ENCODE measurements around the gene ATP2B2.

- TF ChIP-seq MAX (IDR thresholded peaks at IDR 0.05), result no peak
- no peak for TF ChIP-seq JUND (IDR thresholded peaks at IDR 0.05)
- TF ChIP-seq CTCF (IDR thresholded peaks at IDR 0.05 in 2 of 3, conservative IDR thresholded peaks at IDR 0.05 in 1 of 3; ENCODE audit: borderline replicate concordance in 1 of 3, insufficient read depth in 1 of 3, low read depth in 2 of 3, low read length in 2 of 3), result no peak
- TF ChIP-seq REST (IDR thresholded peaks at IDR 0.05; ENCODE audit: low read depth), result no peak
- no peak for TF ChIP-seq EGR1 (IDR thresholded peaks at IDR 0.05; ENCODE audit: low read depth)
- TF ChIP-seq SIN3A (IDR thresholded peaks at IDR 0.05; ENCODE audit: low read depth), result no peak
- no peak for TF ChIP-seq TCF7L2 (IDR thresholded peaks at IDR 0.05; ENCODE audit: borderline replicate concordance, extremely low read depth, insufficient read depth, insufficient read length)
- no peak for TF ChIP-seq CBX3 (IDR thresholded peaks at IDR 0.05; ENCODE audit: low read depth)
- no peak for TF ChIP-seq POLR2A (IDR thresholded peaks at IDR 0.05; ENCODE audit: borderline replicate concordance, extremely low read depth, insufficient read depth, insufficient read length)
- TF ChIP-seq POLR2AphosphoS5 (IDR thresholded peaks at IDR 0.05; ENCODE audit: low read depth, low read length), result no peak
- no peak for TF ChIP-seq YY1 (IDR thresholded peaks at IDR 0.05; ENCODE audit: extremely low read depth, insufficient replicate concordance, low read depth, low read length)
- TF ChIP-seq EZH2 (IDR thresholded peaks at IDR 0.05), result no peak
- TF ChIP-seq CEBPB (IDR thresholded peaks at IDR 0.05; ENCODE audit: low read depth), result no peak
Observed at GRCh38 chr3:10303105-10303504, 202.3 kb downstream of the ATP2B2 start.

Data from HCT116 (cell line).